Suprapubic skin (tissue), 4 donors: ENCODE measurements around the gene PDE3A. TPM values are rescaled to one million over a fixed set of nuclear protein-coding genes. Genes with fewer than 3 reads are reported as not detected.

Experiments
- DNase-seq, 2 donors: peaks; one replicate each; pipeline ENCODE4 v3.0.0-alpha.2; 2019; ENCODE audit warnings: low spot score in 2 of 2
- H3K27ac ChIP-seq: fragments of 200-600 bp; sonication (generic); one replicate; pipeline ENCODE4 v1.5.1; 2019
- H3K27me3 ChIP-seq: fragments of 200-600 bp; sonication (generic); one replicate; pipeline ENCODE4 v1.5.1; 2019
- H3K36me3 ChIP-seq: fragments of 200-600 bp; sonication (generic); one replicate; pipeline ENCODE4 v1.5.1; 2019
- H3K4me1 ChIP-seq: fragments of 200-600 bp; sonication (generic); one replicate; pipeline ENCODE4 v1.5.1; 2019
- H3K4me3 ChIP-seq: fragments of 200-600 bp; sonication (generic); one replicate; pipeline ENCODE4 v1.5.1; 2019; ENCODE audit warnings: mild to moderate bottlenecking
- H3K9me3 ChIP-seq: fragments of 200-600 bp; sonication (generic); one replicate; pipeline ENCODE4 v1.5.1; 2019
- EP300 ChIP-seq: sonication (generic); formaldehyde crosslinking; IDR thresholded peaks from one replicate; pipeline ENCODE4 v1.6.1; 2017; ENCODE audit warnings: antibody characterized with exemption
- POLR2A ChIP-seq, 2 donors: fragments of 450-650 bp; IDR thresholded peaks; one replicate each; pipeline ENCODE4 v1.6.1; 2017; ENCODE audit warnings: antibody characterized with exemption in 2 of 2, mild to moderate bottlenecking in 2 of 2, moderate library complexity in 2 of 2
- POLR2AphosphoS5 ChIP-seq, 3 donors: sonication (generic); formaldehyde crosslinking; IDR thresholded peaks; one replicate each; pipeline ENCODE4 v1.6.1; 2017; ENCODE audit warnings: antibody characterized with exemption in 3 of 3
- WGBS: methylation state at CpG from one replicate; pipeline ENCODE4 v1.1.5; 2018; 5-methylcytosine and 5-hydroxymethylcytosine counted together
- total RNA-seq, 4 donors: library from RNA; depleted of rRNA; stranded (reverse); fragments of >200 nt; gene quantifications; one replicate each; pipeline ENCODE4 v1.1.0, GENCODE V29; 2016
- TF ChIP-seq, protein P1 (sequence below), 2 donors: fragments of 200-600 bp in 1 of 2; fragments of 450-650 bp in 1 of 2; sonication (generic) in 1 of 2; IDR thresholded peaks; one replicate each; pipeline ENCODE4 v1.5.1; 2016 to 2019; ENCODE audit warnings: antibody characterized with exemption in 2 of 2, mild to moderate bottlenecking in 1 of 2, moderate library complexity in 1 of 2

The PDE3A gene
- total RNA-seq, 4 donors from 2014 or later = 0.79 to 3.4 (median 1.4) TPM

DNA sequence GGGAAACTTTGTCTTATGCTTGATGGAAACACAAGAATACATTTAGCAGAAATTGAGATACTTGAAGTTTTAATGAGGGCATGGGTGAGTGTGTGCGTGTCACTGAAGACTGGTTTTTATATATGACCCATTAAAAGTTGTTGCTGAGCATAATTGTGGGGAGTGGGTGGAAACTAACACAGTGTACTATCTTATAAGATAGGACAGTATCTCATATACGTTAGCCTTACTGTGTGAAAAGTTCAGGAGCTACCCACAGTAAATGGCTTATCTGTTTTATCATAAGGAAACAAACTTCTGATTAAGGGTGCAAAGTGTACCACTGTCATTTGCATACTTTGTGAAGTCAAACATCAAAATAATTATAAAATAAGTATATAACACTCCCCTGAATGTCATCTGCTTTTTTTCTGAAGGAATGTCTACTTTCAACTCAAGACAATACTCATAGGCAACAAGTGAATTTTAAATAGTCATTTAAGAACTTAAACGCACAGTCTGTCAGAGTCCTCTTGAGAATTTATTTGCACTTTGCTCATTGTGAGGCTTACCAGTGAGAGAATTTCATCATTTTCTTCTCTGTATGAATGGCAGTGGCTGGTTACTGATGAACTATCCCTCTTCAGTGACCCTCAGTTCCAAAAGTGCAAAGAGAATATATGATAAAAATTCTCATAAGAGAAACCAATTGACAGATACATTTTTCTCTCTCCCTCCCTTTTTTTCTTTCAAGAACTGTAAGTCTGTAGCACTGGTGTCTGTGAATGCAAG is 4.2 kb downstream of the PDE3A start:
- no peak for DNase-seq

GRCh38 chr12:20374795-20375194 is 6.5 kb downstream of the PDE3A start:
- TF ChIP-seq POLR2AphosphoS5 (IDR thresholded peaks at IDR 0.05) = no peak
- TF ChIP-seq EP300 = no peak
- no peak for TF ChIP-seq POLR2A (IDR thresholded peaks at IDR 0.05)
- TF ChIP-seq, protein P1, sequence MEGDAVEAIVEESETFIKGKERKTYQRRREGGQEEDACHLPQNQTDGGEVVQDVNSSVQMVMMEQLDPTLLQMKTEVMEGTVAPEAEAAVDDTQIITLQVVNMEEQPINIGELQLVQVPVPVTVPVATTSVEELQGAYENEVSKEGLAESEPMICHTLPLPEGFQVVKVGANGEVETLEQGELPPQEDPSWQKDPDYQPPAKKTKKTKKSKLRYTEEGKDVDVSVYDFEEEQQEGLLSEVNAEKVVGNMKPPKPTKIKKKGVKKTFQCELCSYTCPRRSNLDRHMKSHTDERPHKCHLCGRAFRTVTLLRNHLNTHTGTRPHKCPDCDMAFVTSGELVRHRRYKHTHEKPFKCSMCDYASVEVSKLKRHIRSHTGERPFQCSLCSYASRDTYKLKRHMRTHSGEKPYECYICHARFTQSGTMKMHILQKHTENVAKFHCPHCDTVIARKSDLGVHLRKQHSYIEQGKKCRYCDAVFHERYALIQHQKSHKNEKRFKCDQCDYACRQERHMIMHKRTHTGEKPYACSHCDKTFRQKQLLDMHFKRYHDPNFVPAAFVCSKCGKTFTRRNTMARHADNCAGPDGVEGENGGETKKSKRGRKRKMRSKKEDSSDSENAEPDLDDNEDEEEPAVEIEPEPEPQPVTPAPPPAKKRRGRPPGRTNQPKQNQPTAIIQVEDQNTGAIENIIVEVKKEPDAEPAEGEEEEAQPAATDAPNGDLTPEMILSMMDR (IDR thresholded peaks at IDR 0.05) = no peak
- Histone ChIP-seq H3K4me1 (peaks cover 5% of the 10 kb centered on the region), H3K4me3 (no peak overlapping the region), H3K36me3 (no peaks in the 10 kb centered on the region), H3K27me3 (peaks cover 15% of the 10 kb centered on the region), H3K27ac (no peak overlapping the region), H3K9me3 (no peaks in the 10 kb centered on the region)
- WGBS = 64% methylated on average over 3 of the region's 3 CpGs
- DNase-seq = no peak

More for the DNA sequence above, 4.2 kb downstream of the PDE3A start:
- Histone ChIP-seq H3K4me1 (peaks cover 13% of the 10 kb centered on the region), H3K9me3 (no peaks in the 10 kb centered on the region), H3K27ac (no peak overlapping the region), H3K36me3 (no peaks in the 10 kb centered on the region), H3K4me3 (no peak overlapping the region), H3K27me3 (peaks cover 22% of the 10 kb centered on the region)
- no peak for TF ChIP-seq EP300
- TF ChIP-seq POLR2AphosphoS5 (IDR thresholded peaks at IDR 0.05) = no peak
- no peak for TF ChIP-seq POLR2A (IDR thresholded peaks at IDR 0.05)
- TF ChIP-seq, protein P1 (IDR thresholded peaks at IDR 0.05) = no peak
- 70% methylated on average over 3 of the region's 3 CpGs for WGBS

DNA sequence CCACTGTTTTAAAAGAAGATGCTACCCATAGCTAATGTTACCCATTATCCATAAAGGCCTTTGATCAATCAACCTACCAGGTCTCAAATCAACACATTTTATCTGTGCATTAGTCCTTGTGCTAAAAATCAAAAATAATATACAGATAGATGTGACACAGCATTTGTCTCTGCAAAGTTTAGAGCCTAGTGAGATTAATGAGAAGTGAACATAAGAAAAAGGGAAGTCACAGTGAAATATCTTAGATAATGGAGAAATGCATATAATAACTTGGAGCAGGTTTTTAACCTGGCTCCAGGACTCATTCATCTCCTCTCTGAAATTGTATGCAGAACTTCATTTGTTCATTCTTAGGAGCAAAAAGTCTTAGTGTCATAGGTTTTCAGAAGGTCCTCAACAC is 7.2 kb downstream of the PDE3A start:
- Histone ChIP-seq H3K4me1 (no peaks in the 10 kb centered on the region), H3K27me3 (peaks cover 11% of the 10 kb centered on the region), H3K9me3 (no peaks in the 10 kb centered on the region), H3K4me3 (no peak overlapping the region), H3K27ac (no peak overlapping the region), H3K36me3 (no peaks in the 10 kb centered on the region)
- TF ChIP-seq EP300 = no peak
- TF ChIP-seq POLR2A (IDR thresholded peaks at IDR 0.05) = no peak
- TF ChIP-seq, protein P1 (IDR thresholded peaks at IDR 0.05) = no peak
- TF ChIP-seq POLR2AphosphoS5 (IDR thresholded peaks at IDR 0.05) = no peak
- DNase-seq = no peak

DNA sequence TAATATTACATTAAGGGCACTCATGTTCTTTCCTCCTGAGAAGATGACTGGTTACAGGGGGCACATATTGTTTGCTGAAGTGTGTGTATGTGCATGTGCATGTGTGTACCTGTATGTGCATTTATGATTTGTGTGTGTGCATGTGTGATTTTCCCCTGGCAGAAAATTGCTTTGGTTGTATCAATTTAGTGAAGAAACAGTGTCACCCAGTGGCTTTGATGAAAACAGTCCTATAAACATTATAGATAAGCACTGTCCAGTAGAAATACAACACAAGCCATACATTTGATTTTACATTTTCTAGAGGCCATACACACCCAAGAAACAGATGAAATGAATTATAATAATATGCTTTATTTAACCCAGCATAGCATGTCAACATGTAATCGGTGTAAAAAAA is 8.6 kb downstream of the PDE3A start:
- H3K9me3 ChIP-seq = no peaks in the 10 kb centered on the region
- H3K36me3 ChIP-seq = no peaks in the 10 kb centered on the region
- no peak overlapping the region for H3K27ac ChIP-seq
- TF ChIP-seq POLR2AphosphoS5 (IDR thresholded peaks at IDR 0.05) (no peak), POLR2A (IDR thresholded peaks at IDR 0.05) (no peak)
- TF ChIP-seq, protein P1 (IDR thresholded peaks at IDR 0.05) = peak in 1 of 2 donors; percentile 10
- no peak overlapping the region for H3K4me3 ChIP-seq
- no peaks in the 10 kb centered on the region for H3K4me1 ChIP-seq
- 85% methylated on average over 1 of the region's 1 CpG for WGBS
- H3K27me3 ChIP-seq = peaks cover 4% of the 10 kb centered on the region
- DNase-seq = no peak

- H3K4me3 ChIP-seq = no peak overlapping the region
- TF ChIP-seq POLR2A (IDR thresholded peaks at IDR 0.05) (no peak), POLR2AphosphoS5 (IDR thresholded peaks at IDR 0.05) (no peak), EP300 (no peak)
- TF ChIP-seq, protein P1 (IDR thresholded peaks at IDR 0.05) = no peak
- no peak overlapping the region for H3K27ac ChIP-seq
- no peak for DNase-seq
- H3K9me3 ChIP-seq = no peaks in the 10 kb centered on the region
- no peaks in the 10 kb centered on the region for H3K36me3 ChIP-seq
- H3K4me1 ChIP-seq = no peaks in the 10 kb centered on the region
- peaks cover 4% of the 10 kb centered on the region for H3K27me3 ChIP-seq
These were observed 9.4 kb downstream of the PDE3A start for GRCh38 chr12:20377750-20378149.
